GM23248 (cell line): Measurements from ENCODE around the gene PPFIBP2. TPM values are rescaled to one million over a fixed set of nuclear protein-coding genes. Genes with fewer than 3 reads are reported as not detected.

ENCODE experiments used
- DNase-seq: peaks from one replicate; pipeline ENCODE4 v3.0.0-alpha.2; 2015
- H2AFZ ChIP-seq: fragments of 200-600 bp; sonication (generic); 2 replicates; pipeline ENCODE4 v1.6.1; 2016; ENCODE audit warnings: antibody characterized with exemption
- H3F3A ChIP-seq: fragments of 200-600 bp; sonication (generic); 2 replicates; pipeline ENCODE4 v1.6.1; 2016; ENCODE audit warnings: mild to moderate bottlenecking, antibody characterized with exemption, mixed run types; ENCODE audit not compliant: insufficient read depth
- H3K27ac ChIP-seq: fragments of 200-600 bp; sonication (generic); 2 replicates; pipeline ENCODE4 v1.5.1; 2016; ENCODE audit warnings: mild to moderate bottlenecking
- H3K27me3 ChIP-seq: fragments of 200-600 bp; sonication (generic); replicated peaks from 2 replicates; pipeline ENCODE4 v1.6.1; 2016; ENCODE audit warnings: mild to moderate bottlenecking; ENCODE audit not compliant: insufficient read depth
- H3K36me3 ChIP-seq: fragments of 200-600 bp; sonication (generic); 2 replicates; pipeline ENCODE4 v1.6.1; 2016; ENCODE audit warnings: low read depth, mild to moderate bottlenecking
- H3K4me1 ChIP-seq: fragments of 200-600 bp; sonication (generic); 2 replicates; pipeline ENCODE4 v1.6.1; 2016; ENCODE audit warnings: mild to moderate bottlenecking; ENCODE audit not compliant: insufficient read depth
- H3K4me2 ChIP-seq: fragments of 200-600 bp; sonication (generic); one replicate; pipeline ENCODE4 v1.6.1; 2016; ENCODE audit warnings: mild to moderate bottlenecking; ENCODE audit not compliant: unreplicated experiment
- H3K4me3 ChIP-seq: fragments of 200-600 bp; sonication (generic); 2 replicates; pipeline ENCODE4 v1.5.1; 2016; ENCODE audit warnings: mild to moderate bottlenecking
- H3K79me2 ChIP-seq: fragments of 200-600 bp; sonication (generic); 2 replicates; pipeline ENCODE4 v1.6.1; 2016; ENCODE audit warnings: mild to moderate bottlenecking; ENCODE audit not compliant: insufficient read depth
- H3K9ac ChIP-seq: fragments of 200-600 bp; sonication (generic); 2 replicates; pipeline ENCODE4 v1.6.1; 2016; ENCODE audit warnings: mild to moderate bottlenecking
- H3K9me2 ChIP-seq: fragments of 200-600 bp; sonication (generic); 2 replicates; pipeline ENCODE4 v1.6.1; 2016; ENCODE audit warnings: mixed run types, mild to moderate bottlenecking, moderate library complexity; ENCODE audit not compliant: insufficient read depth
- H3K9me3 ChIP-seq: fragments of 200-600 bp; sonication (generic); one replicate; pipeline ENCODE4 v1.6.1; 2017; ENCODE audit warnings: low read depth
- H4K20me1 ChIP-seq: fragments of 200-600 bp; sonication (generic); 2 replicates; pipeline ENCODE4 v1.6.0; 2016; ENCODE audit not compliant: insufficient read depth
- EZH2 ChIP-seq: fragments of 200-600 bp; sonication (generic); IDR thresholded peaks from 2 replicates; pipeline ENCODE4 v1.6.1; 2018; ENCODE audit warnings: antibody characterized with exemption, mild to moderate bottlenecking; ENCODE audit not compliant: insufficient read depth, poor library complexity, severe bottlenecking
- EZH2phosphoT487 ChIP-seq: fragments of 200-600 bp; sonication (generic); IDR thresholded peaks from 2 replicates; pipeline ENCODE4 v1.6.1; 2018; ENCODE audit warnings: antibody characterized with exemption, moderate library complexity, mild to moderate bottlenecking, low read depth; ENCODE audit not compliant: insufficient read depth
- WGBS, 2 experiments: methylation state at CpG; one replicate each; pipeline ENCODE4 v1.1.6; 2015 to 2017; ENCODE audit warnings: low lambda C conversion rate in 2 of 2, low coverage in 1 of 2; ENCODE audit errors: missing lambda C conversion rate in 2 of 2; 5-methylcytosine and 5-hydroxymethylcytosine counted together
- in situ Hi-C: fragments of 300-500 bp; cut with MboI; formaldehyde crosslinking; loops from 2 replicates; pipeline ENCODE4 v1.15.0; 2020
- polyA plus RNA-seq: library from polyadenylated mRNA; unstranded; fragments of >200 nt; fragmentation: Nextera tagmentation; extraction: Ambion mirVana; gene quantifications from 2 replicates; pipeline ENCODE4 v1.2.1, GENCODE V29; 2016
- total RNA-seq: library from RNA; depleted of rRNA; stranded (reverse); fragments of >200 nt; shearing (Covaris generic); gene quantifications from 2 replicates; pipeline ENCODE4 v1.2.3, GENCODE V29; 2014; rRNA removed

Gene PPFIBP2
- 4.1 and 16.8 TPM in 2 replicates for total RNA-seq
- 5.9 TPM in 2 replicates for polyA plus RNA-seq

DNA sequence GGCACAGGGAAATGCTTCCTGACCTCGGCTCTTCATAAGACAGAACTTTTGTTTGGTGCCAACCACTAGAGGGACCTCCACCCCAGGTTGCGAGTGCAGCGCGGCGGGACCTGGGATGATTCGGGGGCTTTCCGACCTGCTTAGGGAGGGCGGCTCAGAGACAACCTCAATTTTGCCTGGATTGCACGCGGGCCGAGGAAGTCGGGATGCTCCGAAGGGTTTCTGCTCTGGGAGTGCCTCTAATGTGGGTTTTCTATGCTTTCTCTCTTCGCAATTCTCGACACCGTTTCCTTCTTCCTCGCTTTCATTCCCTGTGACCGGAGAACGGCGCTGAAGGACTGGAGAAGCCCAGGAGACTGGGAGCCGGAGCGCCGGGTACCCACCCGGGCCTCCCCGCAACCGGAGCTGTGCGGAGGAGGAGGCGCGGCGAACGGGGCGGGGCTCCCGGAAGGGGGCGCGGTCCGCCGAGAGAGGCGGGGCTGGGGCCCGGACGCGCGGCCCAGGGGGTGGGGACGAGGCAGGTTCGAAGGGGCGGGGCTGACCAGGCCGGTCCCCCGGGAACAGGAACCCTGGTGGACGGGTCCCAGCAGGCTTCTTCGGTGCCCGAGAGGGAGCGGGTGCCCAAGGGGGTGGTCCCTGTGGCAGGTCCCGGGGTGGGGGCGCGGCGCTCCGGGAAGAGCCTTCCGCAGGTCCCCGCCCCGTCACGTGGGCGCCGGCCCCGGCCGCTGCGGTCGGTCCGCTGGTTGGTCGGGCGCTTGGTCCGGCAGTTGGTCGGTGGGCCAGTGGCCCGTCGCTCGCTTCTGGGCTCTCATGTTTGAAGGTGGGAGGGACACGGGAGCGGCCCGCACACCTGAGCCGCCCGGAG is at the start of gene PPFIBP2:
Gene PPFIBP2, plus strand, starts transcription at position 766 of the 865 bp plus-strand sequence. CDS start 35,477 bp downstream, outside the sequence.
- Histone ChIP-seq H3K9ac (peak within 1 kb of the TSS; percentile 85), H3F3A (no peaks in the 10 kb centered on the region), H3K79me2 (no peaks in the 10 kb centered on the region), H3K4me2 (peak within 1 kb of the TSS; percentile 79), H3K4me3 (peak within 1 kb of the TSS; percentile 78), H3K27me3 (0 out of 2 replicates have a peak, but pooled peaks cover 6% of the 10 kb centered on the region), H3K9me3 (no peaks in the 10 kb centered on the region), H3K36me3 (no peaks in the 10 kb centered on the region), H3K4me1 (peaks cover 8% of the 10 kb centered on the region; the same call in 1 of the 2 replicates), H3K9me2 (no peaks in the 10 kb centered on the region), H3K27ac (peak within 1 kb of the TSS; percentile 68), H4K20me1 (no peaks in the 10 kb centered on the region), H2AFZ (peak within 1 kb of the TSS; percentile 89)
- in situ Hi-C loops, result no loop called here
- DNase-seq, result peak; percentile 87
- 0 to 1% methylated on average over 38 to 65 of the region's 79 CpGs for WGBS, 2 experiments
- no peak for TF ChIP-seq EZH2
- TF ChIP-seq EZH2phosphoT487, result no peak

DNA sequence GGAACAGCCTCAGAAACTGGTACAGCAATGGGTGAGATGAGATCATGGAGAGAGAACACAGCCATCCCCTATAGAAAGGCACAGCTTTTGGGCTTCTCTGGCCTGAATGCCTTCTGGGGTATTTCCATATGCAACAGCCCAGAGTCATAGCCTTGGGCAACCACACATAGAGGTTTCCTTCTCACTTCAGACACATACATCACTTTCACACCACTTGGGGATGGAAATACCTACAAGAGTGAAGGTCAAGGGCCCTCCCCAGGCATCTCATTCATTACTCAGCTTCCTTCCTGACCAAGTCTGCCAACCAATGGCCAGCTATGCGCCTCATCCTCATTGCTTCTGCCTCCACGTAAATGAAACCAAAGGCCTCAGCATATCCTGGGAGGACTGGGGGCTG is 46.1 kb upstream of the PPFIBP2 start:
- Histone ChIP-seq H3K4me1 (no peaks in the 10 kb centered on the region), H3K9me3 (no peaks in the 10 kb centered on the region), H3K27me3 (no peaks in the 10 kb centered on the region), H3K4me3 (no peak overlapping the region), H3F3A (no peaks in the 10 kb centered on the region), H3K79me2 (no peaks in the 10 kb centered on the region), H4K20me1 (no peaks in the 10 kb centered on the region), H3K9ac (no peak overlapping the region), H3K36me3 (no peaks in the 10 kb centered on the region), H3K9me2 (no peaks in the 10 kb centered on the region), H3K4me2 (no peak overlapping the region), H3K27ac (no peak overlapping the region), H2AFZ (no peak overlapping the region)
- TF ChIP-seq EZH2phosphoT487, result no peak
- no peak for TF ChIP-seq EZH2
- 58 to 73% methylated on average over 2 of the region's 2 CpGs for WGBS, 2 experiments
- peak; percentile 32 for DNase-seq
- in situ Hi-C loops, result no loop called here

GRCh38 chr11:7469351-7469865 is 44.4 kb upstream of the PPFIBP2 start:
- H3K4me1 ChIP-seq, result no peaks in the 10 kb centered on the region
- H3K27me3 ChIP-seq, result no peaks in the 10 kb centered on the region
- 84 to 87% methylated on average over 5 of the region's 5 CpGs for WGBS, 2 experiments

GRCh38 chr11:7471071-7471470 is 42.7 kb upstream of the PPFIBP2 start:
- TF ChIP-seq EZH2 (no peak), EZH2phosphoT487 (no peak)
- in situ Hi-C loops, result no loop called here

More at GRCh38 chr11:7469351-7469865, 44.4 kb upstream of the PPFIBP2 start:
- H4K20me1 ChIP-seq, result no peaks in the 10 kb centered on the region
- DNase-seq, result no peak
- no peak overlapping the region for H3K9ac ChIP-seq
- H3K4me2 ChIP-seq, result no peak overlapping the region
- TF ChIP-seq EZH2 (no peak), EZH2phosphoT487 (no peak)
- H3K79me2 ChIP-seq, result no peaks in the 10 kb centered on the region
- H2AFZ ChIP-seq, result no peak overlapping the region
- H3K36me3 ChIP-seq, result no peaks in the 10 kb centered on the region
- no peaks in the 10 kb centered on the region for H3K9me2 ChIP-seq
- no peaks in the 10 kb centered on the region for H3F3A ChIP-seq
- H3K27ac ChIP-seq, result no peak overlapping the region
- H3K4me3 ChIP-seq, result no peak overlapping the region
- H3K9me3 ChIP-seq, result no peaks in the 10 kb centered on the region
- in situ Hi-C loops, result no loop called here

More at GRCh38 chr11:7471071-7471470, 42.7 kb upstream of the PPFIBP2 start:
- WGBS, 2 experiments, result 69 to 80% methylated on average over 4 to 7 of the region's 7 CpGs
- Histone ChIP-seq H3K9me2 (no peaks in the 10 kb centered on the region), H4K20me1 (no peaks in the 10 kb centered on the region), H3K9ac (no peak overlapping the region), H3F3A (no peaks in the 10 kb centered on the region), H3K4me2 (no peak overlapping the region), H3K36me3 (no peaks in the 10 kb centered on the region), H2AFZ (no peak overlapping the region), H3K79me2 (no peaks in the 10 kb centered on the region), H3K27me3 (no peaks in the 10 kb centered on the region), H3K4me1 (no peaks in the 10 kb centered on the region), H3K27ac (no peak overlapping the region), H3K4me3 (no peak overlapping the region), H3K9me3 (no peaks in the 10 kb centered on the region)
- DNase-seq, result no peak
